Measurements from ENCODE around the gene CHID1. TPM values are rescaled to one million over a fixed set of nuclear protein-coding genes. Genes with fewer than 3 reads are reported as not detected.
A peak's percentile ranks its signal among the peaks of the same experiment; 100 is the strongest.

The CHID1 gene
- total and polyA plus RNA-seq, 5 experiments from 2014 or later: 50.2 to 61.5 (median 54.7) TPM

DNA sequence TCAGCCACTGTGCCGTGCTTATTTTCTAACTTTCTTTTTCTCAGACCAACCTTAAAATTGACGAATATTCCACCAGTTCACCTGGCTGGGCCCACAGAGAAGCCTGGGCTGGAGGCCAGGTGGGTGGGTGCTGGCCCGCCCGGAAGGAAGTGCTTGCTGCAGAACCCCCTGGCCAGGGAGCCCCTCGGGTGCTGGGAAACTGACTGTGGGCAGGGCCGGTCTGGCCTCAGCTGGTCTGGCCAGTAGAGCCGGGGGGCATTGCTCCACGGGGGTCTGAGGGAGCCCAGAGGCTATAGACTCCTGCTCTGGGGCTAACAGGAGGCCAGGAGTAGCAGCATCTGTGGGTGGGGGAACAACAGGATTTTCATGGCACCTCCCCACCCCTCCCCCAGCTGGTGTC, 6.8 kb upstream of the CHID1 start:
- Mint-ChIP-seq H3K4me3 (no peak overlapping the region), H3K27ac (peak overlapping the region in 2 of 10 donors; percentile 24 to 28), H3K36me3 (no peaks in the 10 kb centered on the region), H3K9me3 (no peaks in the 10 kb centered on the region), H3K4me1 (peaks cover 0 to 7% (median under 1%) of the 10 kb centered on the region in 4 donors), H3K27me3 (no peaks in the 10 kb centered on the region)
- POLR2A ChIA-PET: no interaction called here
- ATAC-seq (no peak), DNase-seq (no peak)

DNA sequence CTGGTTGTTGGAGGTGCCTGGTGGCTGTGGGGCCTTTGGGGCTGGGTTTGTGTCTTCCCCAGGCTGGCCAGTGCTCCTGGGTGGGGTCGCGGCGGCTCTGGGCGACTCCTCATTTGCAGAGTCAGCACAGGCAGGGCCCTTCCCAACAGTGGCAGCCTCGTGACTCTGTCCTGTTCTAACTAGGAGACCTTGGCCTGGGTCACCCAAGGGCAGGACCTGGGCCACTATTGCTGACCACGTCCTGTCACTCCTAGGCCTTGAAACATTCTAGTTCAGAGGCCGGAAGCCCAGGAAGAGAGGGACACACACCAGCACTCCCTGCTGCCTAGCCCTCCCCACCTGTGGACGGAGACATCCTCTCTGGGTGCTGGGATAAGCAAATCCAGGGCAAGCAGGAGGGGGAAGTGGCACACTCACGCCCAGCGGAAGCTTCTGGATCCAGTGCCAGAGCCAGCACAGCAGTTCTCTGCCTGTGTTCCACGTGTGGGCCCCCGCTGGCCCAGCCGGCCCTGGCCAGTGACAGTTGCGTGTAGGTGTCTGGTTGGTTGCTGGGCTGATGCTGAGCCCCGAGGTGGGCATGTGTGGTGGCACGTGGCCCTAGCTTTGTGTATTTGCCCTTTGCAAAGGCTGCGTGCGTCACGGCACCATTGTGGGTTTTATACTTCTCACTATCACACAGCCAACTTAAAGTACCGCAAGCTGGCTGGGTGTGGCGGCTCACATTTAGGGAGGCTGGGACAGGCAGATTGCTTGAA, 4.3 kb upstream of the CHID1 start:
- H3K27me3 Mint-ChIP-seq: no peaks in the 10 kb centered on the region
- no peak overlapping the region for H3K4me3 Mint-ChIP-seq
- no peaks in the 10 kb centered on the region for H3K9me3 Mint-ChIP-seq
- no peaks in the 10 kb centered on the region for H3K36me3 Mint-ChIP-seq
- DNase-seq (no peak), ATAC-seq (no peak)
- no peak overlapping the region for H3K27ac Mint-ChIP-seq
- POLR2A ChIA-PET: interaction anchor here (0.6 to 1.4 kb wide), 2 partner anchors 11 to 233 kb away, joined by 4 to 10 read pairs; partner anchors contain the start of gene AP2A2
- H3K4me1 Mint-ChIP-seq: peaks cover 5 to 18% (median 6%) of the 10 kb centered on the region in 4 donors

GRCh38 chr11:914204-914603, 3.6 kb upstream of the CHID1 start:
- H3K27ac Mint-ChIP-seq: no peak overlapping the region
- POLR2A ChIA-PET: no interaction called here
- no peak overlapping the region for H3K4me3 Mint-ChIP-seq
- DNase-seq: no peak
- H3K27me3 Mint-ChIP-seq: no peaks in the 10 kb centered on the region
- ATAC-seq: no peak
- no peaks in the 10 kb centered on the region for H3K36me3 Mint-ChIP-seq
- no peaks in the 10 kb centered on the region for H3K9me3 Mint-ChIP-seq
- peaks cover 6 to 22% (median 11%) of the 10 kb centered on the region in 4 donors for H3K4me1 Mint-ChIP-seq

DNA sequence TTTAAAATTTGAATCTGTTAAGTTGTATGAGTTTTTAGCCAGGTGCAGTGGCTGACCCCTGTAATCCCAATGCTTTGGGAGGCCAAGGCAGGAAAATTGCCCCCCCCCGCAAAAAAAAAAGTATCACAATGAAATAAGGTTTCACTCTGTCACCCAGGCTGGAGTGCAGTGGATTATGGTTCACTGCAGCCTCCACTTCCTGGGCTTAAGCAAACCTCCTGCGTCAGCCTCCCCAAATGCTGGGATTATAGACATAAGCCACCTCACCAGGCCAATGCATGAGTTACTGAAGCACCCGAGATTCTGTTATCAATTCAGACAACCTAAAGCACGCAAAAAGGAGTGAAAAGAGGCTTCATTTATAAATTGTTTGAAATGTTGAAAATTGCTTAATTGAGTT, 2.4 kb upstream of the CHID1 start:
- H3K27me3 Mint-ChIP-seq: no peaks in the 10 kb centered on the region
- peak overlapping the region in 3 of 10 donors; percentile 9 to 39 (median 31) for H3K4me3 Mint-ChIP-seq
- H3K27ac Mint-ChIP-seq: no peak overlapping the region
- no peaks in the 10 kb centered on the region for H3K36me3 Mint-ChIP-seq
- H3K4me1 Mint-ChIP-seq: peaks cover 12 to 26% (median 18%) of the 10 kb centered on the region in 4 donors
- DNase-seq (no peak), ATAC-seq (no peak)
- POLR2A ChIA-PET: interaction anchor here (0.6 kb wide), 1 partner anchor 9 kb away, joined by 3 read pairs; no protein-coding TSS in a partner anchor
- H3K9me3 Mint-ChIP-seq: no peaks in the 10 kb centered on the region

GRCh38 chr11:912266-912665, 1.7 kb upstream of the CHID1 start:
- H3K4me3 Mint-ChIP-seq: peak overlapping the region in 8 of 10 donors; percentile 86 to 94 (median 90)

GRCh38 chr11:911890-912219, 1.2 kb upstream of the CHID1 start:
- DNase-seq (no peak), ATAC-seq (no peak)
- POLR2A ChIA-PET: interaction anchor here (1.2 to 2.5 kb wide), 3 partner anchors 13 to 69 kb away, joined by 5 to 13 read pairs (median 9); partner anchors contain the start of genes AP2A2, POLR2L and TSPAN4
- Mint-ChIP-seq H3K36me3 (no peaks in the 10 kb centered on the region), H3K9me3 (no peaks in the 10 kb centered on the region), H3K27me3 (no peaks in the 10 kb centered on the region), H3K4me3 (peak overlapping the region; percentile 86 to 95 (median 90)), H3K4me1 (peaks cover 14 to 29% (median 20%) of the 10 kb centered on the region in 4 donors), H3K27ac (peak overlapping the region; percentile 75 to 90 (median 86))

More at GRCh38 chr11:912266-912665, 1.7 kb upstream of the CHID1 start:
- no peaks in the 10 kb centered on the region for H3K36me3 Mint-ChIP-seq
- H3K9me3 Mint-ChIP-seq: no peaks in the 10 kb centered on the region
- POLR2A ChIA-PET: interaction anchor here (1.2 to 2.5 kb wide), 3 partner anchors 12 to 69 kb away, joined by 5 to 13 read pairs (median 9); partner anchors contain the start of genes AP2A2, POLR2L and TSPAN4
- no peak for DNase-seq
- no peak for ATAC-seq
- H3K27ac Mint-ChIP-seq: peak overlapping the region in 1 of 10 donors; percentile 89
- H3K4me1 Mint-ChIP-seq: peaks cover 14 to 29% (median 20%) of the 10 kb centered on the region in 4 donors
- H3K27me3 Mint-ChIP-seq: no peaks in the 10 kb centered on the region

GRCh38 chr11:911031-911889, 650 bp upstream of the CHID1 start:
- DNase-seq (peak in 4 of 10 donors; percentile 13 to 31 (median 30)), ATAC-seq (peak; percentile 41)
- Mint-ChIP-seq H3K4me1 (peaks cover 14 to 29% (median 20%) of the 10 kb centered on the region in 4 donors), H3K36me3 (peaks cover 0 to 4% (median 0%) of the 10 kb centered on the region in 3 donors), H3K9me3 (no peaks in the 10 kb centered on the region), H3K27ac (peak overlapping the region; percentile 75 to 90 (median 86)), H3K27me3 (no peaks in the 10 kb centered on the region), H3K4me3 (peak overlapping the region; percentile 86 to 95 (median 90))
- POLR2A ChIA-PET: interaction anchor here (0.6 to 2.5 kb wide), 7 partner anchors 8 to 92 kb away, joined by 3 to 13 read pairs (median 6); partner anchors contain the start of genes AP2A2, PNPLA2, POLR2L and TSPAN4

- Mint-ChIP-seq H3K9me3 (no peaks in the 10 kb centered on the region), H3K27me3 (no peaks in the 10 kb centered on the region), H3K36me3 (peaks cover 0 to 8% (median 0%) of the 10 kb centered on the region in 3 donors), H3K4me1 (peaks cover 14 to 31% (median 20%) of the 10 kb centered on the region in 4 donors), H3K4me3 (peak overlapping the region; percentile 84 to 97 (median 92)), H3K27ac (peak overlapping the region in 7 of 10 donors; percentile 49 to 87 (median 70))
- ATAC-seq (no peak), DNase-seq (peak in 2 of 10 donors; percentile 25 to 43)
- POLR2A ChIA-PET: interaction anchor here (0.6 to 2.5 kb wide), 7 partner anchors 9 to 91 kb away, joined by 3 to 13 read pairs (median 6); partner anchors contain the start of genes AP2A2, PNPLA2, POLR2L and TSPAN4
Measured at GRCh38 chr11:910044-910588, 494 bp downstream of the CHID1 start.

DNA sequence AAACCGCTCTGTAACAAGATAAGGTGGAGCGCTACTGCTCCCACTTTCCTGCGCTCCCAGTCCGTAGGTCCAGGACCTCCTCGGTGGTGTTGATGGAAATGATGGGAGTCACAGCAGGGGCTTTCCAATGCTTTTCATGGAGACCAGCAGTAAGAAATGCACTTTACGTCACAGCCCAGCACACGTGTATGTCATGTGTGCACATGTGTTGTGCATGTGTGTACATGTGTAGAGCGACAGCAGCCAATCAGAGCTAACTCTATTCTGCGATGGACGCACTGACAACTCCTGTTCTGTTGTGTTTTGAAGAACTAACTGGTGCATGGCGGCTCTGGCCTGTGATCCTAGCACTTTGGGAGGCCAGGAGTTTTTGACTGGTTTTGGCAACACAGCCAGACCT, 1.2 kb downstream of the CHID1 start:
- Mint-ChIP-seq H3K4me1 (peaks cover 16 to 31% (median 20%) of the 10 kb centered on the region in 4 donors), H3K9me3 (no peaks in the 10 kb centered on the region), H3K36me3 (peaks cover 0 to 10% (median 0%) of the 10 kb centered on the region in 3 donors), H3K27me3 (no peaks in the 10 kb centered on the region), H3K27ac (peak overlapping the region in 5 of 10 donors; percentile 10 to 75 (median 19)), H3K4me3 (peak overlapping the region; percentile 84 to 97 (median 92))
- DNase-seq (no peak), ATAC-seq (no peak)
- POLR2A ChIA-PET: interaction anchor here (1.4 to 2.5 kb wide), 3 partner anchors 18 to 90 kb away, joined by 6 to 11 read pairs (median 9); partner anchors contain the start of genes PNPLA2, POLR2L and TSPAN4

GRCh38 chr11:908273-908672, 2.3 kb downstream of the CHID1 start:
- peak overlapping the region in 3 of 10 donors; percentile 41 to 65 (median 44) for H3K27ac Mint-ChIP-seq
- H3K27me3 Mint-ChIP-seq: no peaks in the 10 kb centered on the region
- ATAC-seq (no peak), DNase-seq (no peak)
- peaks cover 0 to 19% (median 4%) of the 10 kb centered on the region in 3 donors for H3K36me3 Mint-ChIP-seq
- H3K4me3 Mint-ChIP-seq: peak overlapping the region in 7 of 10 donors; percentile 6 to 77 (median 28)
- no peaks in the 10 kb centered on the region for H3K9me3 Mint-ChIP-seq
- H3K4me1 Mint-ChIP-seq: peaks cover 16 to 31% (median 20%) of the 10 kb centered on the region in 4 donors
- POLR2A ChIA-PET: interaction anchor here (0.5 kb wide), 1 partner anchor 19 kb away, joined by 4 read pairs; no protein-coding TSS in a partner anchor

GRCh38 chr11:907668-908067, 2.9 kb downstream of the CHID1 start:
- ATAC-seq (no peak), DNase-seq (no peak)
- H3K27me3 Mint-ChIP-seq: no peaks in the 10 kb centered on the region
- H3K4me1 Mint-ChIP-seq: peaks cover 16 to 32% (median 20%) of the 10 kb centered on the region in 4 donors
- H3K27ac Mint-ChIP-seq: peak overlapping the region in 1 of 10 donors; percentile 22
- POLR2A ChIA-PET: no interaction called here
- peak overlapping the region in 4 of 10 donors; percentile 6 to 77 (median 32) for H3K4me3 Mint-ChIP-seq
- H3K9me3 Mint-ChIP-seq: no peaks in the 10 kb centered on the region
- H3K36me3 Mint-ChIP-seq: peaks cover 0 to 25% (median 7%) of the 10 kb centered on the region in 3 donors

DNA sequence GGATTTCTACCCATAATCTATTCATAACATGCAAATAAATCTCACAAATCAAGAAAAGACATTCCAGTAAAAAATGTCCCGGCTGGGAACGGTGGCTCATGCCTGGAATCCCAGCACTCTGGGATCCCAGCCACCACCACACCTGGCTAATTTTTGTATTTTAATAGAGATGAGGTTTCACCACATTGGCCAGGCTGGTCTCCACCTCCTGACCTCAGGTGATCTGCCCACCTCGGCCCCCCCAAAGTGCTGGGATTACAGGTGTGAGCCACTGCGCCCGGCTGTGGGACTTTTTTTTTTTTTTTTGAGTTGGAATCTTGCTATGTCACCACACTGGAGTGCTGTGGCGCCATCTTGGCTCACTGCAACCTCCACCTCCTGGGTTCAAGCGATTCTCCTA, 4.7 kb downstream of the CHID1 start:
- POLR2A ChIA-PET: no interaction called here
- Mint-ChIP-seq H3K27me3 (no peaks in the 10 kb centered on the region), H3K4me1 (peaks cover 14 to 24% (median 15%) of the 10 kb centered on the region in 4 donors), H3K9me3 (no peaks in the 10 kb centered on the region), H3K36me3 (peaks cover 6 to 42% (median 18%) of the 10 kb centered on the region in 3 donors), H3K27ac (no peak overlapping the region), H3K4me3 (no peak overlapping the region)
- ATAC-seq: no peak
- DNase-seq: no peak

All from naive thymus-derived CD8-positive, alpha-beta T cell (primary cell).